Nephron (organoid): ENCODE results near the gene B3GALT6.

Experiments used
- H3K27ac Mint-ChIP-seq, 3 experiments: 2 replicates each; pipeline ENCODE4 v1.8.0; 2020; ENCODE audit warnings: mixed read lengths in 3 of 3, mild to moderate bottlenecking in 2 of 3, moderate library complexity in 1 of 3
- H3K27me3 Mint-ChIP-seq: 2 replicates; pipeline ENCODE4 v1.8.0; 2021; ENCODE audit warnings: low read depth, mild to moderate bottlenecking, moderate library complexity, mixed read lengths
- H3K36me3 Mint-ChIP-seq: 2 replicates; pipeline ENCODE4 v1.8.0; 2020; ENCODE audit warnings: low read depth, mixed read lengths
- H3K4me1 Mint-ChIP-seq: 2 replicates; pipeline ENCODE4 v1.8.0; 2020; ENCODE audit warnings: mixed read lengths
- H3K4me3 Mint-ChIP-seq, 3 experiments: 2 replicates each; pipeline ENCODE4 v1.8.0; 2020; ENCODE audit warnings: mild to moderate bottlenecking in 3 of 3, mixed read lengths in 3 of 3, moderate library complexity in 2 of 3
- H3K9me3 Mint-ChIP-seq: 2 replicates; pipeline ENCODE4 v1.8.0; 2020; ENCODE audit warnings: mixed read lengths
- TF ChIP-seq, protein P1 (sequence below), 3 experiments: fragments of 200-600 bp; sonication (generic); IDR thresholded peaks; one replicate each; pipeline ENCODE4 v1.5.0; 2021; ENCODE audit warnings: antibody characterized with exemption in 3 of 3; ENCODE audit not compliant: unreplicated experiment in 3 of 3

B3GALT6 gene

DNA sequence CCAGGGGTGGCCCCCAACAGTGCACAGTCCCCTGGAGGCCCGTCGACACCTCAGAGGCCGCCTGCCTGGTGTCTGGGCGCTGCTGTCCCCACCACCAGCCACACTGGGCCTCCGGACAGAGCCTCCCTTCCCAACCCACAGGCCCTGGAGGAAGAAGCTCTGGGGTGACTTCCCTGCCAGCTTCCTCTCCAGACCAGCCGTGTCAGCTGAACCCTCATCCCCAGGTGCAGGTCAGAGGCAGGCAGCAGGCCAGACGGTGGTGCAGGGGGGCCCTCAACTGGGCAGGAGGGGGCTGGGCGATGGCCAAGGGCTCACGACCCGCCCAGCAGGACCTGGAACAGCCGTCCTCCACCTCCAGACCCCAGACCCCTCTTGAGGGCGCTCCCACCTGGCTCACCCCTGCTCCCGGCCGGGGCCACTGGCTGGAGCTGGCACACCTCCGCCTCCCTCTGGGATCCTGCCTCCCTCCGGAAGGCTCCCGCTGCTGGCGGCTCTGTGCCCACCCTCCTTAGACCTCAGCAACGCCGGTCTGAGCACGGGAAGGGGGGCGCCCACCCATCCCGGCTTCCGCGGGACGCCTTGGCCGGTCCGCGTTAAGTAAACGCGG is 26.2 kb upstream of the B3GALT6 start:
- Mint-ChIP-seq H3K36me3 (no peaks in the 10 kb centered on the region), H3K9me3 (no peaks in the 10 kb centered on the region), H3K4me1 (peaks cover 9% of the 10 kb centered on the region), H3K27me3 (peaks cover 12% of the 10 kb centered on the region), H3K4me3 (no peak overlapping the region), H3K27ac (no peak overlapping the region)
- TF ChIP-seq, protein P1, sequence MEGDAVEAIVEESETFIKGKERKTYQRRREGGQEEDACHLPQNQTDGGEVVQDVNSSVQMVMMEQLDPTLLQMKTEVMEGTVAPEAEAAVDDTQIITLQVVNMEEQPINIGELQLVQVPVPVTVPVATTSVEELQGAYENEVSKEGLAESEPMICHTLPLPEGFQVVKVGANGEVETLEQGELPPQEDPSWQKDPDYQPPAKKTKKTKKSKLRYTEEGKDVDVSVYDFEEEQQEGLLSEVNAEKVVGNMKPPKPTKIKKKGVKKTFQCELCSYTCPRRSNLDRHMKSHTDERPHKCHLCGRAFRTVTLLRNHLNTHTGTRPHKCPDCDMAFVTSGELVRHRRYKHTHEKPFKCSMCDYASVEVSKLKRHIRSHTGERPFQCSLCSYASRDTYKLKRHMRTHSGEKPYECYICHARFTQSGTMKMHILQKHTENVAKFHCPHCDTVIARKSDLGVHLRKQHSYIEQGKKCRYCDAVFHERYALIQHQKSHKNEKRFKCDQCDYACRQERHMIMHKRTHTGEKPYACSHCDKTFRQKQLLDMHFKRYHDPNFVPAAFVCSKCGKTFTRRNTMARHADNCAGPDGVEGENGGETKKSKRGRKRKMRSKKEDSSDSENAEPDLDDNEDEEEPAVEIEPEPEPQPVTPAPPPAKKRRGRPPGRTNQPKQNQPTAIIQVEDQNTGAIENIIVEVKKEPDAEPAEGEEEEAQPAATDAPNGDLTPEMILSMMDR (IDR thresholded peaks at IDR 0.05; ENCODE audit: unreplicated experiment in 3 of 3) = no peak

DNA sequence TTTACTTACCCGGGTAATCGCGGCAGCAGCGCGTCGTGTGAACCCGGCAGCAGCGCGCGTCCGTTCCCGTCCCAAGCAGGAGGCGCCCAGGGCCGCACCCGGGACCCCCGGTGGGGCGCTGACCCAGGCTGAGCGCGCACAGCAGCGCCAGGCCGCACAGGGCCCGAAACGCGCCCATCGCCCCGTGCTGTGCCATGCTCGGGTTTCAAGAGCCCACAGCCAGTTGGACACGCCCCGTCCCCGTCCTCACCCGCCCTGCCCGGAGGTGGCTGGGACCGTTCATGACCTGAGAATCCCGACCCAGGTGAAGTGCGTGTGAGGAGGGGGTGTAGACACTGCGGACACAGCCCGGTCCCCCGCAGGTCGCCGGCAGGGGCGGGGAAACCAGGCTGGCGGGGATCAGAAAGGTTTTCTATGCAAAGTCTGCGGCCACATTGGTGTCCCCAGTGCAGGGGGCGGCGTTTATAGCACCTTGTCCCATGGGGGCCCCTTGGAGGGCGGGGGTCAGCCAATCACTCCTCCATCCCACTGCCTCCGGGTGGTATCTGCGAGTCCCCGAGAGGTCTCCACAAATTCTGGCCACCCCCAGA is 25.6 kb upstream of the B3GALT6 start, which contains the start of gene TNFRSF18:
TNFRSF18 (minus strand) TSS at position 217 of the 590 bp plus-strand sequence; CDS start at position 196, 21 bp downstream.
- no peaks in the 10 kb centered on the region for H3K36me3 Mint-ChIP-seq
- peaks cover 14% of the 10 kb centered on the region for H3K27me3 Mint-ChIP-seq
- peaks cover 9% of the 10 kb centered on the region for H3K4me1 Mint-ChIP-seq

GRCh38 chr1:1206966-1207531 is 25.0 kb upstream of the B3GALT6 start:
- Mint-ChIP-seq H3K27ac (no peak overlapping the region), H3K36me3 (no peaks in the 10 kb centered on the region), H3K9me3 (no peaks in the 10 kb centered on the region), H3K27me3 (peaks cover 14% of the 10 kb centered on the region), H3K4me3 (peak overlapping the region in 1 of 3 experiments; percentile 50), H3K4me1 (peaks cover 9% of the 10 kb centered on the region)
- TF ChIP-seq, protein P1 (IDR thresholded peaks at IDR 0.05; ENCODE audit: unreplicated experiment in 3 of 3) = no peak

More for the DNA sequence above, 25.6 kb upstream of the B3GALT6 start, which contains the start of gene TNFRSF18:
- Mint-ChIP-seq H3K4me3 (peak within 1 kb of the TSS in 1 of 3 experiments; percentile 50), H3K27ac (no peak within 1 kb of the TSS), H3K9me3 (no peaks in the 10 kb centered on the region)
- TF ChIP-seq, protein P1 (IDR thresholded peaks at IDR 0.05; ENCODE audit: unreplicated experiment in 3 of 3) = no peak

- TF ChIP-seq, protein P1 (IDR thresholded peaks at IDR 0.05; ENCODE audit: unreplicated experiment in 3 of 3) = no peak
- peaks cover 9% of the 10 kb centered on the region for H3K4me1 Mint-ChIP-seq
- no peaks in the 10 kb centered on the region for H3K9me3 Mint-ChIP-seq
- H3K36me3 Mint-ChIP-seq = no peaks in the 10 kb centered on the region
- H3K27ac Mint-ChIP-seq = no peak overlapping the region
- H3K27me3 Mint-ChIP-seq = peaks cover 14% of the 10 kb centered on the region
- no peak overlapping the region for H3K4me3 Mint-ChIP-seq
Measured at GRCh38 chr1:1207571-1207892, 24.5 kb upstream of the B3GALT6 start.

GRCh38 chr1:1208713-1209433 is 23.2 kb upstream of the B3GALT6 start:
- peaks cover 9% of the 10 kb centered on the region for H3K4me1 Mint-ChIP-seq
- H3K36me3 Mint-ChIP-seq = no peaks in the 10 kb centered on the region
- peaks cover 14% of the 10 kb centered on the region for H3K27me3 Mint-ChIP-seq
- H3K27ac Mint-ChIP-seq = no peak overlapping the region
- H3K4me3 Mint-ChIP-seq = no peak overlapping the region
- no peaks in the 10 kb centered on the region for H3K9me3 Mint-ChIP-seq
- TF ChIP-seq, protein P1 (IDR thresholded peaks at IDR 0.05; ENCODE audit: unreplicated experiment in 3 of 3) = no peak
